Upper lobe of left lung (tissue), 4 donors: ENCODE results near the gene SAMD4A.

Source experiments
- EP300 ChIP-seq, 4 donors: sonication (generic); formaldehyde crosslinking; IDR thresholded peaks; one replicate each; pipeline ENCODE4 v1.5.1; 2017; ENCODE audit warnings: antibody characterized with exemption in 4 of 4, control low read depth in 2 of 4
- TF ChIP-seq, protein P1 (sequence below), 6 experiments: fragments of 450-650 bp in 4 of 6; fragments of 200-600 bp in 2 of 6; sonication (generic) in 2 of 6; IDR thresholded peaks; one replicate each; pipeline ENCODE4 v1.5.1; 2016 to 2019; ENCODE audit warnings: antibody characterized with exemption in 6 of 6

DNA sequence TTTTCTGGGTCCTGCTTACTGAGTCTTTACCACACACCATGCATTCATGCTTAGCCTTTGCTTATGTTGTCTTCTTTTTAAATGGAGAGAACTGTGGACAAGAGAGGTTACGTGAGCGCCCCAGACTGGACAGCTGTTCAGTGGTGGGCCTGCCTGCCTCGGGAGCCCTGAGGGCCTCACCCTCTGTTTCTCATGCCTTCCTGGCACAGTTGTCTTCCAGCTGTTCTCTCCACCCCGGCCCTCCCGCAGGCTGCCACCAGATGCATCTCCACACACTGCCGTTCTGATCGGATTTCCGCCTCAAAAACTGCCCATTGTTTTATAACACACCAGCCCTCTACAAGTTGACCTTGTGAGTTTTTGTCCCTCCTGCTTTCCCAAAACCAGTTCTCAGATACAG is 100.8 kb downstream of the SAMD4A start:
- TF ChIP-seq, protein P1, sequence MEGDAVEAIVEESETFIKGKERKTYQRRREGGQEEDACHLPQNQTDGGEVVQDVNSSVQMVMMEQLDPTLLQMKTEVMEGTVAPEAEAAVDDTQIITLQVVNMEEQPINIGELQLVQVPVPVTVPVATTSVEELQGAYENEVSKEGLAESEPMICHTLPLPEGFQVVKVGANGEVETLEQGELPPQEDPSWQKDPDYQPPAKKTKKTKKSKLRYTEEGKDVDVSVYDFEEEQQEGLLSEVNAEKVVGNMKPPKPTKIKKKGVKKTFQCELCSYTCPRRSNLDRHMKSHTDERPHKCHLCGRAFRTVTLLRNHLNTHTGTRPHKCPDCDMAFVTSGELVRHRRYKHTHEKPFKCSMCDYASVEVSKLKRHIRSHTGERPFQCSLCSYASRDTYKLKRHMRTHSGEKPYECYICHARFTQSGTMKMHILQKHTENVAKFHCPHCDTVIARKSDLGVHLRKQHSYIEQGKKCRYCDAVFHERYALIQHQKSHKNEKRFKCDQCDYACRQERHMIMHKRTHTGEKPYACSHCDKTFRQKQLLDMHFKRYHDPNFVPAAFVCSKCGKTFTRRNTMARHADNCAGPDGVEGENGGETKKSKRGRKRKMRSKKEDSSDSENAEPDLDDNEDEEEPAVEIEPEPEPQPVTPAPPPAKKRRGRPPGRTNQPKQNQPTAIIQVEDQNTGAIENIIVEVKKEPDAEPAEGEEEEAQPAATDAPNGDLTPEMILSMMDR (IDR thresholded peaks at IDR 0.05): no peak
- TF ChIP-seq EP300 (IDR thresholded peaks at IDR 0.05): no peak
